SK-N-SH (cell line): ENCODE results near the gene ASCC2. TPM values are rescaled to one million over a fixed set of nuclear protein-coding genes. Genes with fewer than 3 reads are reported as not detected.

Source experiments
- CTCF ChIA-PET: fragments of 300-600, 350-600 bp; formaldehyde crosslinking; extraction: SDS; loops from one replicate; lab custom pipeline; 2021; lab: Yijun Ruan, JAX
- POLR2A ChIA-PET: fragments of 350-600 bp; sonication (Branson Sonifier 250); formaldehyde crosslinking; extraction: SDS; loops from one replicate; lab custom pipeline; 2020; ENCODE audit warnings: antibody characterized with exemption, inconsistent platforms; lab: Yijun Ruan, JAX
- DNase-seq: peaks from one replicate; pipeline ENCODE4 v3.0.0; 2012
- H2AFZ ChIP-seq: fragments of 200-600 bp; sonication (generic); 2 replicates; pipeline ENCODE4 v1.8.1; 2016; ENCODE audit warnings: antibody characterized with exemption, mild to moderate bottlenecking, low read depth
- H3F3A ChIP-seq: fragments of 200-600 bp; sonication (generic); replicated peaks from 2 replicates; pipeline ENCODE3; 2016; ENCODE audit warnings: antibody characterized with exemption, mild to moderate bottlenecking; ENCODE audit not compliant: insufficient read depth
- H3K27ac ChIP-seq, 2 experiments: fragments of 200-500 bp in 1 of 2; fragments of 200-600 bp in 1 of 2; sonication (Bioruptor generic) in 1 of 2; sonication (generic), shearing (Covaris generic) in 1 of 2; 2 replicates each; pipeline versions ENCODE4 v1.5.1 to v1.6.1; 2014 to 2016; ENCODE audit warnings: low read depth in 2 of 2, inconsistent platforms in 1 of 2, low read length in 1 of 2, mild to moderate bottlenecking in 1 of 2, mixed read lengths in 1 of 2
- H3K27me3 ChIP-seq: fragments of 200-600 bp; sonication (generic), shearing (Covaris generic); 2 replicates; pipeline ENCODE4 v1.6.1; 2016; ENCODE audit warnings: mixed run types; ENCODE audit not compliant: insufficient read depth
- H3K36me3 ChIP-seq, 2 experiments: fragments of 200-500 bp in 1 of 2; fragments of 200-600 bp in 1 of 2; sonication (Bioruptor generic) in 1 of 2; sonication (generic) in 1 of 2; replicated peaks in 1 of 2; 2 replicates each; pipeline versions ENCODE3 to v1.5.1; 2014 to 2016; ENCODE audit warnings: low read length in 1 of 2, mild to moderate bottlenecking in 1 of 2; ENCODE audit not compliant: insufficient read depth in 2 of 2, control insufficient read depth in 1 of 2
- H3K4me1 ChIP-seq, 2 experiments: fragments of 200-500 bp in 1 of 2; fragments of 200-600 bp in 1 of 2; sonication (Bioruptor generic) in 1 of 2; sonication (generic), shearing (Covaris generic) in 1 of 2; 2 replicates each; pipeline versions ENCODE4 v1.5.1 to v1.6.1; 2014 to 2016; ENCODE audit warnings: low read depth in 1 of 2, low read length in 1 of 2, mixed run types in 1 of 2; ENCODE audit not compliant: insufficient read depth in 2 of 2, control insufficient read depth in 1 of 2
- H3K4me2 ChIP-seq: fragments of 200-600 bp; sonication (generic), shearing (Covaris generic); 2 replicates; pipeline ENCODE4 v1.6.1; 2017; ENCODE audit warnings: mixed run types
- H3K4me3 ChIP-seq, 2 experiments: fragments of 200-500 bp in 1 of 2; fragments of 200-600 bp in 1 of 2; sonication (Bioruptor generic) in 1 of 2; sonication (generic), shearing (Covaris generic) in 1 of 2; 2 replicates each; pipeline versions ENCODE4 v1.5.1 to v1.8.1; 2014 to 2016; ENCODE audit warnings: low read depth in 2 of 2, inconsistent platforms in 1 of 2, low read length in 1 of 2, mild to moderate bottlenecking in 1 of 2, mixed read lengths in 1 of 2, moderate library complexity in 1 of 2
- H3K79me2 ChIP-seq: fragments of 200-600 bp; sonication (generic); 2 replicates; pipeline ENCODE4 v1.8.1; 2017; ENCODE audit warnings: mild to moderate bottlenecking; ENCODE audit not compliant: insufficient read depth
- H3K9ac ChIP-seq: fragments of 200-600 bp; sonication (generic); 2 replicates; pipeline ENCODE4 v1.6.1; 2017; ENCODE audit warnings: mixed run types
- H3K9me2 ChIP-seq: fragments of 200-600 bp; sonication (generic); 2 replicates; pipeline ENCODE4 v1.6.1; 2017; ENCODE audit warnings: mixed run types
- H3K9me3 ChIP-seq: fragments of 200-600 bp; sonication (generic); 2 replicates; pipeline ENCODE4 v1.6.1; 2017; ENCODE audit warnings: mixed run types, mild to moderate bottlenecking, moderate library complexity
- H4K20me1 ChIP-seq: fragments of 200-600 bp; sonication (generic); 2 replicates; pipeline ENCODE4 v1.6.1; 2017; ENCODE audit warnings: mild to moderate bottlenecking, mixed run types; ENCODE audit not compliant: insufficient read depth
- CHD2 ChIP-seq: fragments of 150-350 bp; IDR thresholded peaks from 2 replicates; pipeline ENCODE4 v1.6.1; 2018; ENCODE audit warnings: low read length; ENCODE audit not compliant: partially characterized antibody
- CTCF ChIP-seq: fragments of 200-600 bp; sonication (generic); IDR thresholded peaks from 2 replicates; pipeline ENCODE4 v1.6.1; 2017; ENCODE audit warnings: antibody characterized with exemption, mild to moderate bottlenecking, moderate library complexity
- ELF1 ChIP-seq: IDR thresholded peaks from 2 replicates; pipeline ENCODE4 v1.4.0; 2012
- FOXJ3 ChIP-seq: sonication (generic); formaldehyde crosslinking; IDR thresholded peaks from 2 replicates; pipeline ENCODE4 v1.5.1; 2020; ENCODE audit warnings: mild to moderate bottlenecking, missing genetic modification reagents
- GABPA ChIP-seq: IDR thresholded peaks from 2 replicates; pipeline ENCODE4 v1.4.0; 2012; ENCODE audit warnings: low read depth, mild to moderate bottlenecking
- MAX ChIP-seq: IDR thresholded peaks from 2 replicates; pipeline ENCODE4 v1.4.0; 2012; ENCODE audit warnings: low read depth
- MEF2A ChIP-seq: IDR thresholded peaks from 2 replicates; pipeline ENCODE4 v1.4.0; 2012; ENCODE audit warnings: low read depth, borderline replicate concordance
- MXI1 ChIP-seq: IDR thresholded peaks from 2 replicates; pipeline ENCODE4 v1.6.1; 2012; ENCODE audit warnings: mild to moderate bottlenecking, low read depth, low read length, improper control_type of control experiment
- POLR2AphosphoS5 ChIP-seq: IDR thresholded peaks from 2 replicates; pipeline ENCODE4 v1.6.1; 2012; ENCODE audit warnings: low read depth, low read length
- RAD21 ChIP-seq: IDR thresholded peaks from 2 replicates; pipeline ENCODE4 v1.6.1; 2012; ENCODE audit warnings: mild to moderate bottlenecking, low read length
- RXRA ChIP-seq: IDR thresholded peaks from 2 replicates; pipeline ENCODE4 v1.4.0; 2012; ENCODE audit warnings: low read depth, mild to moderate bottlenecking, borderline replicate concordance
- SIN3A ChIP-seq: IDR thresholded peaks from 2 replicates; pipeline ENCODE4 v1.6.1; 2012; ENCODE audit warnings: low read depth, mild to moderate bottlenecking, low read length, moderate library complexity, borderline replicate concordance
- SMC3 ChIP-seq: IDR thresholded peaks from 2 replicates; pipeline ENCODE4 v1.6.1; 2012; ENCODE audit warnings: low read depth, low read length, improper control_type of control experiment
- TAF1 ChIP-seq: IDR thresholded peaks from 2 replicates; pipeline ENCODE4 v1.6.1; 2012; ENCODE audit warnings: low read depth, mild to moderate bottlenecking, low read length, moderate library complexity, borderline replicate concordance
- WGBS: methylation state at CpG from one replicate; pipeline ENCODE4 v1.1.6; 2017; ENCODE audit warnings: low lambda C conversion rate; 5-methylcytosine and 5-hydroxymethylcytosine counted together
- polyA plus RNA-seq, 3 experiments: library from polyadenylated mRNA; depleted of rRNA; stranded (reverse); fragments of >200 nt; gene quantifications; 2 replicates each; pipeline ENCODE4 v1.2.3, GENCODE V29; 2012

The ASCC2 gene
- polyA plus RNA-seq, 1 of the 3 experiments (the other 2 are of a cell fraction): 82.0 TPM

GRCh38 chr22:29766632-29767170 lies 71.4 kb downstream of the ASCC2 start, which contains the start of gene ZMAT5:
ZMAT5 (minus strand) TSS chr22:29767007; CDS start chr22:29748544, 18,463 bp downstream.
- no peaks in the 10 kb centered on the region for H3K9me3 ChIP-seq
- peak; percentile 95 for DNase-seq
- H3K36me3 ChIP-seq: peaks cover 10 to 25% of the 10 kb centered on the region in 2 experiments
- CTCF ChIA-PET: interaction anchor here (1.1 to 1.4 kb wide), 4 partner anchors 24 to 238 kb away, joined by 3 to 6 read pairs (median 4); no protein-coding TSS in a partner anchor
- no peaks in the 10 kb centered on the region for H3K27me3 ChIP-seq
- TF ChIP-seq POLR2AphosphoS5 (peak; percentile 81; the same call in 1 of the 2 replicates), GABPA (peak; percentile 13; the same call in 1 of the 2 replicates), RAD21 (peak; percentile 22; the same call in 1 of the 2 replicates), RXRA (no peak), MAX (peak; percentile 53), SMC3 (0 out of 2 replicates have a peak, but pooled peaks have one; percentile 9), ELF1 (peak; percentile 52; the same call in 1 of the 2 replicates), MXI1 (peak; percentile 23; the same call in 1 of the 2 replicates), TAF1 (peak; percentile 65), MEF2A (no peak), SIN3A (0 out of 2 replicates have a peak, but pooled peaks have one; percentile 37), FOXJ3 (CRISPR knock-in tag) (no peak), CTCF (no peak), CHD2 (peak; percentile 86)
- peak within 1 kb of the TSS; percentile 91 for H3K9ac ChIP-seq
- H3K4me1 ChIP-seq: peaks cover 0 to 15% of the 10 kb centered on the region in 2 experiments; a peak in 2 of 4 replicates
- peaks cover 47% of the 10 kb centered on the region for H3K79me2 ChIP-seq
- H3F3A ChIP-seq: peaks cover 5% of the 10 kb centered on the region
- H4K20me1 ChIP-seq: no peaks in the 10 kb centered on the region
- WGBS: 0% methylated on average over 22 of the region's 32 CpGs
- no peaks in the 10 kb centered on the region for H3K9me2 ChIP-seq
- POLR2A ChIA-PET: interaction anchor here (0.6 to 1.2 kb wide), 6 partner anchors 15 to 192 kb away, joined by 3 to 4 read pairs (median 3); partner anchors contain the start of gene ASCC2
- peak within 1 kb of the TSS; percentile 73 to 88 for H3K27ac ChIP-seq
- peak within 1 kb of the TSS; percentile 84 to 89 for H3K4me3 ChIP-seq
- peak within 1 kb of the TSS; percentile 80 for H2AFZ ChIP-seq
- H3K4me2 ChIP-seq: peak within 1 kb of the TSS; percentile 92
